NCI-H524 (cell line): ENCODE data around the gene DENND10.
A peak's percentile ranks its signal among the peaks of the same experiment; 100 is the strongest.
"Not testable (repeated sequence)": the region's sequence is repeated elsewhere in the genome, so short reads cannot be mapped to it uniquely, and the experiment has no call there.

ENCODE experiments used
- DNase-seq, 2 experiments: peaks; one replicate each; lab custom pipeline; 2025; lab: John Stamatoyannopoulos, UW

The DENND10 gene

DNA sequence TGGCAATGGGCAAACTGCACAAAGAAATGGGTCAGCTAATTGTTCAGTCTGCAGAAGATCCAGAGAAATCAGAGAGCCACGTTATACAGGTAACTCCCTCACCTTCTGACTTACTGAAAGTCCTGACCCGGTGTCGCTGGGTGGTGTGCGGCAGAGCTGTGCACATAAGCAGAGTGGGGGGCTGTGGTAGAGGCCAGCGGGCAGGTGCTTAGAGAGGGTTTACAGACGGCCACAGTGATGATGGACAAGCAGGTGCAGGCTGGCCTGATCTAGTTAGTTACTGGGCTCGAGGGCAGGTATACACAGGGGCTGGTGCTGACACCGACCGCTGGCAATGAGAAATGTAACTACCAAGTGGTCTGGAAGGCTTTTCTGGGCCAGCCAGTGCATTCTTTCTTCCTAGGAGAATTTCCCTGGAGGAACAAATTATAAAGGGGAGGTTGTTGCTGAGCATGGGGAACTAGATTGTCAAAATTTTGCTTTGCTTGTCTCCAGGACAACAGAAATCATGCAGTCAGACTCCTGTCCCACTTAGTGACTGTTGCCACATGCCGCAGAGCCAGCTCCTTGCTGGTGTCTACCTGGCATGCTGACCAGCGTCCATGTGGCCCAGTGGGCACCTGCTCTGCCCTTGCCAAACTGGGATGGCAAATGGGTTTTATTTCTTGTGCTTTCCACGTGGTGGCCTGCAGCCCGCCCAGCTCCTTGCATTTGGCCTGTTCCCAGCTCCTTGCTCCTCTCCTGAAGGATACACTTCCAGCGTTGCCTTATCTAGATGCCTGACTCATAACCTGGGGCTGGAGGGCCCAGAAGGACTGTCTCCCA, 28.8 kb downstream of the DENND10 start:
- no peak for DNase-seq

GRCh38 chr10:119133949-119134348, 30.0 kb downstream of the DENND10 start:
- DNase-seq, result no peak

DNA sequence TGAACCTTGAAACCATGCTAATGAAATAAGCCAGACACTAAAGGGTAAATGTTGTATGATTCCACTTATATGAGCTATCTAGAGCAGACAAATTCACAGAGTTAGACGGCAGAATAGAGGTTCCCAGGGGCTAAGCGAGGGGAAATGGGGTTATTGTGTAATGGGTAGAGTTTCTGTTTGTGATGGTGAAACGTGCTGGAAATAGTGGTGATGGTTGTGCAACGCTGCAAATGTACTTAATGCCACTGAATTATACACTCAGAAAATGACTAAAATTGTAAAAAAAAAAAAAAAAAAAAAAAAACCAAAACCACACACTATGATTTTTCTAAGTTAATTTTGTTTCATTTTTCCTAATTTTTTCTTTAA, 31.6 kb downstream of the DENND10 start:
- no peak for DNase-seq

- no peak for DNase-seq
Measured at GRCh38 chr10:119136084-119136483, 32.2 kb downstream of the DENND10 start.

GRCh38 chr10:119137878-119138277, 34.0 kb downstream of the DENND10 start:
- not testable (repeated sequence) for DNase-seq

DNA sequence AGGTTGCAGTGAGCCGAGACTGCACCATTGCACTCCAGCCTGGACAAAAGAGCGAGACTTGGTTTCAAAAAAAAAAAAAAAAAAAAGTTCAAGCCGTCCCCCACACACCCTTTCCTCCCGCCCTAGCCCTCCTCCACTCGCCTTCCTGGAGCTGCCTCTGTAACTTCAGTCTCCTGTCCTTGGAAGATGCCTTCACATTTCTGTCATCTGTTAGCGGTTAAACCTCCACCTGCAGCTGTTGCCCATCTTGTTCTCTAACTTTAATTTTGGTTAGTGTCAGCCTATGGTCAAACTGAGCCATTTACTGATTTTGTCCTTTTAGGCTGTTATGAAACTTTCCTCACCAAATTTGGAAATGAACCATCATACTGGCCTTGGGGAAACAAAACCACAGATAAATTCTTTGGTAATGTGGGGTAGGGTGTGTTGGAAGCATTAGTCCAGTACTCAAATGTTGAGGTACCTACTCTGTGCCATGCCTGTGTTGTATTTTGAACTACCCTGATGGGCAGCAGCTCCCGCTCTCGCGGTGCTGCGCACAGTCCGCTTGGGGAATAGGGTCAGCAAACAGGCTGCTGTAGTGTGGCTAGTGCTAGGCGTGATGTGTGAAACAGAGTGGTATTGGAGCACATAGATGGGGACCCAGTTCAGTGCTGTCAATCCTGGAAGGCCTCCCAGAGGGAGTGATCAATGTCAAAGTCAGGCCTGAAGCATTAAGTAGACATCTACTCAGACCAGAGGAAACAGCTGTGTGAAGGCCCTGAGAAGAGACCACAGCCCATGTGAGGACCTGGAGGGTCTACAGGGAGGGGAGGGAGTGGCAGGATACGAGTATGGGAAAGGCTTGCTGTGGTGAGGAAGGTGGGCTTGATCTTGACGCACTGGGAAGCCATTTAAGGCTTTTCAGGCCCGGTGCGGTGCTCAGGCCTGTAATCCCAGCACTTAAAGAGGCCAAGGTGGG, 34.7 kb downstream of the DENND10 start:
- DNase-seq, result no peak

- DNase-seq, result peak; percentile 1 to 39
Measured at GRCh38 chr10:119139464-119140067, 35.7 kb downstream of the DENND10 start.

- DNase-seq, result no peak
Measured at GRCh38 chr10:119140603-119141245, 36.8 kb downstream of the DENND10 start.

GRCh38 chr10:119143657-119144056, 39.7 kb downstream of the DENND10 start:
- no peak for DNase-seq

DNA sequence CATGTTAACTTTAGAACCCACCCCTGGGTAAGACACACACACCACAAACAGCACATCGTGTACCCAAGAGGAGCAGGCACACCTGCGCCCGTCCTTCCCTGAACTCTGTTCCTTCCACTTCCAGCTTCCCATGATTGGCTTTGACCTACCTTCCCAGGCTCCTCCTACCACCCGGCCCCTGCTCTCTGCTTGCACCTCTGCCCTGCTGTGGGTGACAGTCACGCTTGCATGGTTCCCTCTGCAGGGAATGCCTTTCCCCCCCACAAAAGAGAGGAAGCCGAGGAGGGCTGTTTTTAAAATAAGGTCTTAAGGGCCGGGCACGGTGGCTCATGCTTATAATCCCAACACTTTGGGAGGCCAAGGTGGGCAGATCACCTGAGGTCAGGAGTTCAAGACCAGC, 45.2 kb downstream of the DENND10 start:
- no peak for DNase-seq

DNA sequence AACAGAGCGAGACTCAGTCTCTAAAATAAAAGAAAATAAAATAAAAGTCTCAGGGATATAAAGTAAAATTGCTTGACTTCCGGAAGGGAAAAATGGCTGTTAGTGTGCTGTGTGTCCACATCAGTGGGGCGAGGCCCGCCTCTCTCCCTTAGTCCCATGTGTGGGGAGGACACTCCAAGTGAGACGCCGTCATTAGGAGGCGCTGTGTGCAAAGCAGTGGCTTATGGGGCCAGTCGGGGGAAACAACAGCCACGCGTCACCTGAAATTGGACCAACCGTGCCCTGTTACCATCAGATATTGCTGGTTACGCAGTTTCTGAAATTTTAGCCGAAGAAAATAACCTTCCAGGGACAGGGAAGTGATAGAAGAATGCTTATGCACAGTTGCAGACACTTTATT, 45.8 kb downstream of the DENND10 start:
- no peak for DNase-seq

DNA sequence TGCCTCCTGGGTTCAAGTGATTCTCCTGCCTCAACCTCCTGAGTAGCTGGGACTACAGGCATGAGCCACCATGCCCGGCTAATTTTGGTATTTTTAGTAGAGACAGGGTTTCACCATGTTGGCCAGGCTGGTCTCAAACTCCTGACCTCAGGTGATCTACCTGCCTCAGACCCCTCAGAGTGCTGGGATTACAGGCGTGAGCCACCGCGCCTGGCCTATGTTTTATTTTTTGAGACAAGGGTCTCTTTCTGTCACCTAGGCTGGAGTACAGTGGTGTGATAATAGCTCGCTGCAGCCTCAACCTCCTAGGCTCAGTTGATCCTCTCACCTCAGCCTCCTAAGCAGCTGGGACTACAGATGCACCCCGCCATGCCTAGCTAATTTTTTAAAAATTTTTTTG, 47.7 kb downstream of the DENND10 start:
- DNase-seq, result not testable (repeated sequence)

DNA sequence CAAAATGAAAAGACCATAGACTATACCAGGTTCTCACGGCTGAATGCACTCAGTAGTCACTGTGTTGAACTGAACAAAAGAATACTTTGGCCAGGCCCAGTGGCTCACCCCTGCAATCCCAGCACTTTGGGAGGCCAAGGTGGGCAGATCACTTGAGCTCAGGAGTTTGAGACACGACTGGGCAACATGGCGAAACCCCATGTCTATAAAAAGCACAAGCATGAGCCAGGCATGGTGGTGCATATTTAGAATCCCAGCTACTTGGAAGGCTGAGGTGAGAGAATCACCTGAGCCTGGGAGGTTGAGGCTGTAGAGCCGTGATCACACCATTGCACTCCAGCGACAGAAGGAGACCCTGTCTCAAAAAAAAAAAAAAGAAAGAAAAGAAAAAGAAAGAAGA, 49.1 kb downstream of the DENND10 start:
- DNase-seq, result no peak

GRCh38 chr10:119153661-119154060, 49.7 kb downstream of the DENND10 start:
- DNase-seq, result peak in 1 of 2 experiments; percentile 2

GRCh38 chr10:119159332-119159731, 55.4 kb downstream of the DENND10 start:
- DNase-seq, result no peak

- DNase-seq, result no peak
Measured at GRCh38 chr10:119161680-119162451, 58.0 kb downstream of the DENND10 start.

DNA sequence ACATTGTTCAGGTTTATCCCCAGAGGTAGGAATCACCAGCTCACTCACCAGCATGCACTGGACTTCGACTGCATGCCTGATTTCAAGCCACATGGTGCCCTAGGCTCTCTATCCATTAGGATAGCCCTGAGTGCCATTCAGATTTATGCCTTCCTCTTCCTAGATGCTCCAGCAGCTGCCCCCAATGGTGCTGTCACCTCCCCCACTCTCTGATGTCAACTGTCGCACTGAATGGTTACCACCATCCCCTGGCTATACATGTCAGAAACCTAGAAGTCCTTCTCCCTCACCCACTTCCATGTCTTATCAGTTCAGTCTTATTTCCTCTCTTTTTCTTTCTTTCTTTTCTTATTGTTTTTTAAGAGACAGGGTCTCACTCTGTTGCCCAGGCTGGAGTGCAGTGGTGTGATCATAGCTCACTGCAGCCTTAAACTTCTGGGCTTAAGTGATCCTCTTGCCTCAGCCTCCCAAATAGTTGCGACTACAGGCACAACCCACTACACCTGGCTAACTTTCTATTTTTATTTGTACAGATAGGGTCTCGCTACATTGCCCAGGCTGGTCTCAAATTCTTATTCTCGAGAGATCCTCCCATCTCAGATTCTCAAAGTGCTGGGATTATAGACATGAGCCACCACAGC, 58.7 kb downstream of the DENND10 start:
- DNase-seq, result no peak

- peak; percentile 28 to 47 for DNase-seq
Measured at GRCh38 chr10:119165171-119166117, 61.5 kb downstream of the DENND10 start, which contains the start of gene SFXN4. TSS of gene SFXN4 (minus strand) at chr10:119165714. CDS start at chr10:119165647, 67 bp downstream.

DNA sequence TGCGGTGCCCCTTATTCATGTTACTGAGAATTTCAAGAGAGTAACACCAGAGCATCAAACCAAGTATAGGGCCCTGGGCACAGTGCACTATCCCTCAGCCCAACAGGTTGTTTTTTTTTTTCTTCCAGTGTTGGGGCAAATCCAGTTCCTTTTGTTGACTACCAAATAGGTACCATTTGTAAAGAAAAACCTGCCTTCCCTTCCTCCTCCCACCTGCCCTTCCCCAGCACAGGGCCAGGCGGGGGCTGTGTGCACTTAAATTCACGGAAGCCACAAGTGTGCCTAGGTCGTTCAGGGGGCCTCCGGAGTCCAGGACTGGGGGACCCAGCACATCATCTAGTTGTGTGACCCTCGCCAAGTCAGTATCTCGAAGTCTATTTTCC, 62.2 kb downstream of the DENND10 start:
- no peak for DNase-seq
